WTC11 (cell line): ENCODE measurements around the gene PDSS2. TPM values are rescaled to one million over a fixed set of nuclear protein-coding genes. Genes with fewer than 3 reads are reported as not detected.

ENCODE experiments used
- ATAC-seq: fragments of 200-7000 bp; cut with Tn5 transposase; 2 replicates; pipeline ENCODE4 v1.10.0; 2021; ENCODE audit warnings: mild to moderate bottlenecking, moderate library complexity
- CTCF ChIA-PET: fragments of 300-600 bp; sonication (Branson Sonifier 250); formaldehyde crosslinking; loops from one replicate; lab custom pipeline; 2021; ENCODE audit warnings: antibody characterized with exemption; lab: Charles Lee
- POLR2A ChIA-PET: fragments of 350-600 bp; sonication (Branson Sonifier 250); formaldehyde crosslinking; loops from one replicate; lab custom pipeline; 2021; ENCODE audit warnings: antibody characterized with exemption; lab: Charles Lee
- DNase-seq: peaks from one replicate; pipeline ENCODE4 v3.0.0; 2021; ENCODE audit warnings: low spot score
- H3K27ac Mint-ChIP-seq: 2 replicates; pipeline ENCODE4 v1.8.0; 2021; ENCODE audit warnings: mixed read lengths
- H3K27me3 Mint-ChIP-seq: 2 replicates; pipeline ENCODE4 v1.8.0; 2021; ENCODE audit warnings: low read depth, mild to moderate bottlenecking, moderate library complexity, mixed read lengths
- H3K36me3 Mint-ChIP-seq: 2 replicates; pipeline ENCODE4 v1.8.0; 2021; ENCODE audit warnings: mixed read lengths
- H3K4me1 Mint-ChIP-seq: 2 replicates; pipeline ENCODE4 v1.8.0; 2022; ENCODE audit warnings: mixed read lengths
- H3K4me3 Mint-ChIP-seq: 2 replicates; pipeline ENCODE4 v1.8.0; 2021; ENCODE audit warnings: mild to moderate bottlenecking, moderate library complexity, mixed read lengths
- H3K9me3 Mint-ChIP-seq: 2 replicates; pipeline ENCODE4 v1.8.0; 2021; ENCODE audit warnings: mixed read lengths
- CBFB ChIP-seq: sonication (generic); formaldehyde crosslinking; IDR thresholded peaks from 2 replicates; pipeline ENCODE4 v1.8.1; 2022; ENCODE audit warnings: mild to moderate bottlenecking, low read depth, missing genetic modification reagents
- CREB1 ChIP-seq: sonication (generic); formaldehyde crosslinking; IDR thresholded peaks from 2 replicates; pipeline ENCODE4 v1.8.0; 2023; ENCODE audit warnings: mild to moderate bottlenecking, missing genetic modification reagents
- EMX1 ChIP-seq: fragments of 250-450 bp; sonication (Bioruptor Pico); IDR thresholded peaks from 2 replicates; pipeline ENCODE4 v1.8.0; 2021; ENCODE audit warnings: mild to moderate bottlenecking
- FOXJ3 ChIP-seq: sonication (generic); formaldehyde crosslinking; IDR thresholded peaks from 2 replicates; pipeline ENCODE4 v1.9.0; 2021; ENCODE audit warnings: missing genetic modification reagents, mild to moderate bottlenecking, borderline replicate concordance
- GRHL2 ChIP-seq: fragments of 250-450 bp; sonication (Bioruptor Pico); IDR thresholded peaks from 2 replicates; pipeline ENCODE4 v1.8.0; 2022; ENCODE audit warnings: mild to moderate bottlenecking, moderate library complexity; ENCODE audit not compliant: insufficient replicate concordance, severe bottlenecking
- NFATC4 ChIP-seq: fragments of 250-450 bp; sonication (Bioruptor Pico); IDR thresholded peaks from 2 replicates; pipeline ENCODE4 v1.9.0; 2021; ENCODE audit warnings: mild to moderate bottlenecking
- NFE2L1 ChIP-seq: sonication (generic); formaldehyde crosslinking; IDR thresholded peaks from 2 replicates; pipeline ENCODE4 v1.8.1; 2023; ENCODE audit warnings: missing genetic modification reagents
- NR3C1 ChIP-seq: sonication (generic); formaldehyde crosslinking; conservative IDR thresholded peaks from 2 replicates; pipeline ENCODE4 v1.8.1; 2023; ENCODE audit warnings: low read depth, mild to moderate bottlenecking, missing genetic modification reagents
- TEAD1 ChIP-seq: sonication (generic); formaldehyde crosslinking; IDR thresholded peaks from 2 replicates; pipeline ENCODE4 v1.8.0; 2022; ENCODE audit warnings: mild to moderate bottlenecking, missing genetic modification reagents
- ZNF138 ChIP-seq: sonication (generic); formaldehyde crosslinking; conservative IDR thresholded peaks from 2 replicates; pipeline ENCODE4 v1.8.1; 2022; ENCODE audit warnings: mild to moderate bottlenecking, moderate library complexity, missing genetic modification reagents
- total RNA-seq: library from RNA; stranded (reverse); gene quantifications from 3 replicates; pipeline ENCODE4 v1.2.3, GENCODE V29; 2021
- TF ChIP-seq, protein P1 (sequence below): sonication (generic); formaldehyde crosslinking; IDR thresholded peaks from 2 replicates; pipeline ENCODE4 v1.8.0; 2023; ENCODE audit warnings: missing genetic modification reagents, mild to moderate bottlenecking, borderline replicate concordance
- TF ChIP-seq, protein P2 (sequence below): sonication (generic); formaldehyde crosslinking; IDR thresholded peaks from 2 replicates; pipeline ENCODE4 v1.8.1; 2023; ENCODE audit warnings: mild to moderate bottlenecking, missing genetic modification reagents, moderate library complexity
- TF ChIP-seq, protein P3 (sequence below): fragments of 250-450 bp; sonication (Bioruptor Pico); conservative IDR thresholded peaks from 2 replicates; pipeline ENCODE4 v1.9.0; 2021; ENCODE audit warnings: mild to moderate bottlenecking
- TF ChIP-seq, protein P4 (sequence below): sonication (generic); formaldehyde crosslinking; IDR thresholded peaks from 2 replicates; pipeline ENCODE4 v1.8.1; 2023; ENCODE audit warnings: mild to moderate bottlenecking, missing genetic modification reagents, borderline replicate concordance
- TF ChIP-seq, protein P5 (sequence below): sonication (generic); formaldehyde crosslinking; IDR thresholded peaks from 2 replicates; pipeline ENCODE4 v1.8.1; 2022; ENCODE audit warnings: low read depth, mild to moderate bottlenecking, moderate library complexity, missing genetic modification reagents, borderline replicate concordance
- TF ChIP-seq, protein P6 (sequence below): sonication (generic); formaldehyde crosslinking; IDR thresholded peaks from 2 replicates; pipeline ENCODE4 v1.8.1; 2022; ENCODE audit warnings: missing genetic modification reagents, borderline replicate concordance
- TF ChIP-seq, protein P7 (sequence below): sonication (generic); formaldehyde crosslinking; IDR thresholded peaks from 2 replicates; pipeline ENCODE4 v1.8.1; 2023; ENCODE audit warnings: mild to moderate bottlenecking, missing genetic modification reagents

PDSS2 gene
- total RNA-seq, 1 experiment from 2014 or later: 18.3 TPM

DNA sequence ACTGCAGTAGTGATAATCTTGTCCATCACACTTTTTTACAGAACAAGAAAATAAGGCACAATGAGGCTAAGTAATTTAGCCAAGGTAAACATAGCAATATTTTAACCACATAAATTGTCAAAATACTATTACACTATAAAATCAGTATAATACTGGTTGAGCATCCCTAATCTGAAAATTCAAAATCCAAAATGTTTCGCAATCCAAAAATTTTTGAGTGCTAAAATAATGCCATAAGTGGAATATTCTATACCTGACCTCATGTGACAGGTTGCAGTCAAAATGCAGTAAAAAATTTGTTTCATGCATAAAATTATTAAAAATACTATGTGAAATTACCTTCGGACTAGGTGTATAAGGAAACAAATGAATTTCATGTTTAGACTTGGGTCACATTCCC lies 101.5 kb downstream of the PDSS2 start (continued):
- TF ChIP-seq, protein P1, sequence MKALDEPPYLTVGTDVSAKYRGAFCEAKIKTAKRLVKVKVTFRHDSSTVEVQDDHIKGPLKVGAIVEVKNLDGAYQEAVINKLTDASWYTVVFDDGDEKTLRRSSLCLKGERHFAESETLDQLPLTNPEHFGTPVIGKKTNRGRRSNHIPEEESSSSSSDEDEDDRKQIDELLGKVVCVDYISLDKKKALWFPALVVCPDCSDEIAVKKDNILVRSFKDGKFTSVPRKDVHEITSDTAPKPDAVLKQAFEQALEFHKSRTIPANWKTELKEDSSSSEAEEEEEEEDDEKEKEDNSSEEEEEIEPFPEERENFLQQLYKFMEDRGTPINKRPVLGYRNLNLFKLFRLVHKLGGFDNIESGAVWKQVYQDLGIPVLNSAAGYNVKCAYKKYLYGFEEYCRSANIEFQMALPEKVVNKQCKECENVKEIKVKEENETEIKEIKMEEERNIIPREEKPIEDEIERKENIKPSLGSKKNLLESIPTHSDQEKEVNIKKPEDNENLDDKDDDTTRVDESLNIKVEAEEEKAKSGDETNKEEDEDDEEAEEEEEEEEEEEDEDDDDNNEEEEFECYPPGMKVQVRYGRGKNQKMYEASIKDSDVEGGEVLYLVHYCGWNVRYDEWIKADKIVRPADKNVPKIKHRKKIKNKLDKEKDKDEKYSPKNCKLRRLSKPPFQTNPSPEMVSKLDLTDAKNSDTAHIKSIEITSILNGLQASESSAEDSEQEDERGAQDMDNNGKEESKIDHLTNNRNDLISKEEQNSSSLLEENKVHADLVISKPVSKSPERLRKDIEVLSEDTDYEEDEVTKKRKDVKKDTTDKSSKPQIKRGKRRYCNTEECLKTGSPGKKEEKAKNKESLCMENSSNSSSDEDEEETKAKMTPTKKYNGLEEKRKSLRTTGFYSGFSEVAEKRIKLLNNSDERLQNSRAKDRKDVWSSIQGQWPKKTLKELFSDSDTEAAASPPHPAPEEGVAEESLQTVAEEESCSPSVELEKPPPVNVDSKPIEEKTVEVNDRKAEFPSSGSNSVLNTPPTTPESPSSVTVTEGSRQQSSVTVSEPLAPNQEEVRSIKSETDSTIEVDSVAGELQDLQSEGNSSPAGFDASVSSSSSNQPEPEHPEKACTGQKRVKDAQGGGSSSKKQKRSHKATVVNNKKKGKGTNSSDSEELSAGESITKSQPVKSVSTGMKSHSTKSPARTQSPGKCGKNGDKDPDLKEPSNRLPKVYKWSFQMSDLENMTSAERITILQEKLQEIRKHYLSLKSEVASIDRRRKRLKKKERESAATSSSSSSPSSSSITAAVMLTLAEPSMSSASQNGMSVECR (CRISPR knock-in tag): no peak
- TF ChIP-seq NFATC4: no peak
- TF ChIP-seq FOXJ3 (CRISPR knock-in tag): no peak
- TF ChIP-seq, protein P2, sequence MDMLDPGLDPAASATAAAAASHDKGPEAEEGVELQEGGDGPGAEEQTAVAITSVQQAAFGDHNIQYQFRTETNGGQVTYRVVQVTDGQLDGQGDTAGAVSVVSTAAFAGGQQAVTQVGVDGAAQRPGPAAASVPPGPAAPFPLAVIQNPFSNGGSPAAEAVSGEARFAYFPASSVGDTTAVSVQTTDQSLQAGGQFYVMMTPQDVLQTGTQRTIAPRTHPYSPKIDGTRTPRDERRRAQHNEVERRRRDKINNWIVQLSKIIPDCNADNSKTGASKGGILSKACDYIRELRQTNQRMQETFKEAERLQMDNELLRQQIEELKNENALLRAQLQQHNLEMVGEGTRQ (CRISPR knock-in tag): no peak
- TF ChIP-seq, protein P3, sequence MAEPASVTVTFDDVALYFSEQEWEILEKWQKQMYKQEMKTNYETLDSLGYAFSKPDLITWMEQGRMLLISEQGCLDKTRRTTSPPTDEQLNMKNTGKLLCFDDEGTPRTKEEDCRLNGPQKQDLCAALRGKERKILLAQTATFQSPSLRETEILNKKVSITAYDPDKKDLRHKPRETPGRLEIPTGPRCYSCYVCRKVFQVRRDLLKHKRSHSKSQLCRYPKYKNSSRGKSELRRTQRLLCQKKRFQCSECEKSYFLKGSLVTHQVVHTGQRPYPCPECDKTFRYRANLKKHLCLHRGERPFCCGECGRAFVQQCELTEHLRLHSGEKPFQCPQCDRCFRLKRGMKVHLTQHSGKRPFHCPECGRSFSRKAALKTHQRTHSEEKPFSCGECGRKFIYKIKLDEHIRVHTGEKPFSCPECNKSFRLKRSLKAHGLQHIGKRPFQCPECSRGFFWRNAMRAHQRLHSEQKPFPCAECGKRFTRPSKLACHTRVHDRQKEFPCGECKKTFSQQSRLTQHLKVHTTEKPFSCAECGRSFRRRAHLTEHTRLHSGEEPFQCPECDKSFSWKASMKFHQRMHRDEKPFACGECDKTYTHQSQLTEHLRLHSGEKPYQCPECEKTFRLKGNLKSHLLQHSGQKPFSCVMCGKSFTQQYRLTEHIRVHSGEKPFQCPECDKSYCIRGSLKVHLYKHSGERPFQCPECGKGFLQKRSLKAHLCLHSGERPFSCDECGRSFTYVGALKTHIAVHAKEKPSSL (CRISPR knock-in tag): no peak
- no peak for TF ChIP-seq NR3C1 (CRISPR knock-in tag)
- no peak for TF ChIP-seq GRHL2 (CRISPR knock-in tag)
- TF ChIP-seq EMX1 (CRISPR knock-in tag): no peak
- TF ChIP-seq, protein P4, sequence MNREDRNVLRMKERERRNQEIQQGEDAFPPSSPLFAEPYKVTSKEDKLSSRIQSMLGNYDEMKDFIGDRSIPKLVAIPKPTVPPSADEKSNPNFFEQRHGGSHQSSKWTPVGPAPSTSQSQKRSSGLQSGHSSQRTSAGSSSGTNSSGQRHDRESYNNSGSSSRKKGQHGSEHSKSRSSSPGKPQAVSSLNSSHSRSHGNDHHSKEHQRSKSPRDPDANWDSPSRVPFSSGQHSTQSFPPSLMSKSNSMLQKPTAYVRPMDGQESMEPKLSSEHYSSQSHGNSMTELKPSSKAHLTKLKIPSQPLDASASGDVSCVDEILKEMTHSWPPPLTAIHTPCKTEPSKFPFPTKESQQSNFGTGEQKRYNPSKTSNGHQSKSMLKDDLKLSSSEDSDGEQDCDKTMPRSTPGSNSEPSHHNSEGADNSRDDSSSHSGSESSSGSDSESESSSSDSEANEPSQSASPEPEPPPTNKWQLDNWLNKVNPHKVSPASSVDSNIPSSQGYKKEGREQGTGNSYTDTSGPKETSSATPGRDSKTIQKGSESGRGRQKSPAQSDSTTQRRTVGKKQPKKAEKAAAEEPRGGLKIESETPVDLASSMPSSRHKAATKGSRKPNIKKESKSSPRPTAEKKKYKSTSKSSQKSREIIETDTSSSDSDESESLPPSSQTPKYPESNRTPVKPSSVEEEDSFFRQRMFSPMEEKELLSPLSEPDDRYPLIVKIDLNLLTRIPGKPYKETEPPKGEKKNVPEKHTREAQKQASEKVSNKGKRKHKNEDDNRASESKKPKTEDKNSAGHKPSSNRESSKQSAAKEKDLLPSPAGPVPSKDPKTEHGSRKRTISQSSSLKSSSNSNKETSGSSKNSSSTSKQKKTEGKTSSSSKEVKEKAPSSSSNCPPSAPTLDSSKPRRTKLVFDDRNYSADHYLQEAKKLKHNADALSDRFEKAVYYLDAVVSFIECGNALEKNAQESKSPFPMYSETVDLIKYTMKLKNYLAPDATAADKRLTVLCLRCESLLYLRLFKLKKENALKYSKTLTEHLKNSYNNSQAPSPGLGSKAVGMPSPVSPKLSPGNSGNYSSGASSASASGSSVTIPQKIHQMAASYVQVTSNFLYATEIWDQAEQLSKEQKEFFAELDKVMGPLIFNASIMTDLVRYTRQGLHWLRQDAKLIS (CRISPR knock-in tag): no peak
- no peak for TF ChIP-seq CREB1
- TF ChIP-seq, protein P5, sequence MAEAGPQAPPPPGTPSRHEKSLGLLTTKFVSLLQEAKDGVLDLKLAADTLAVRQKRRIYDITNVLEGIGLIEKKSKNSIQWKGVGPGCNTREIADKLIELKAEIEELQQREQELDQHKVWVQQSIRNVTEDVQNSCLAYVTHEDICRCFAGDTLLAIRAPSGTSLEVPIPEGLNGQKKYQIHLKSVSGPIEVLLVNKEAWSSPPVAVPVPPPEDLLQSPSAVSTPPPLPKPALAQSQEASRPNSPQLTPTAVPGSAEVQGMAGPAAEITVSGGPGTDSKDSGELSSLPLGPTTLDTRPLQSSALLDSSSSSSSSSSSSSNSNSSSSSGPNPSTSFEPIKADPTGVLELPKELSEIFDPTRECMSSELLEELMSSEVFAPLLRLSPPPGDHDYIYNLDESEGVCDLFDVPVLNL (CRISPR knock-in tag): no peak

DNA sequence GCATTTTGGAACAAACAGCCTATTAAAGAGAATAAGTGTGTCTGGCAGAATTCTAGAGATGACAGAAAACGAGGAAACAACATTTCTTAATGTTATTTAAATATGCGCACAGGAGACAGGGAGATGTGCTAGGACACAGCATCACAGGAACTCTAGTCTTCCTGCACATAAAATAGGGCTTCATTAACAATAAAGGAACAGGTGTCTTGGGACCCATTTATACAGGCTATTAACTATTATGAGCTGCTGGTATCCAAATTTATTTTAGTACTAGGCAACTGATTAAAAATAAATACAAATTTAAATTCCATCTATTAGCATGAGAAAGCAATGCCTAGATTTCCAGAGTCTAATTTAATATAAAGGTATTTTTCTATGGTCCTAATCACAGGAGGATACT lies 102.3 kb downstream of the PDSS2 start:
- Mint-ChIP-seq H3K27me3 (no peaks in the 10 kb centered on the region), H3K36me3 (no peaks in the 10 kb centered on the region), H3K27ac (no peak overlapping the region), H3K4me1 (peaks cover 7% of the 10 kb centered on the region), H3K9me3 (no peaks in the 10 kb centered on the region), H3K4me3 (no peak overlapping the region)
- CTCF ChIA-PET: no interaction called here
- DNase-seq (no peak), ATAC-seq (no peak)
- POLR2A ChIA-PET: no interaction called here
- TF ChIP-seq CBFB (CRISPR knock-in tag): no peak
- TF ChIP-seq, protein P6, sequence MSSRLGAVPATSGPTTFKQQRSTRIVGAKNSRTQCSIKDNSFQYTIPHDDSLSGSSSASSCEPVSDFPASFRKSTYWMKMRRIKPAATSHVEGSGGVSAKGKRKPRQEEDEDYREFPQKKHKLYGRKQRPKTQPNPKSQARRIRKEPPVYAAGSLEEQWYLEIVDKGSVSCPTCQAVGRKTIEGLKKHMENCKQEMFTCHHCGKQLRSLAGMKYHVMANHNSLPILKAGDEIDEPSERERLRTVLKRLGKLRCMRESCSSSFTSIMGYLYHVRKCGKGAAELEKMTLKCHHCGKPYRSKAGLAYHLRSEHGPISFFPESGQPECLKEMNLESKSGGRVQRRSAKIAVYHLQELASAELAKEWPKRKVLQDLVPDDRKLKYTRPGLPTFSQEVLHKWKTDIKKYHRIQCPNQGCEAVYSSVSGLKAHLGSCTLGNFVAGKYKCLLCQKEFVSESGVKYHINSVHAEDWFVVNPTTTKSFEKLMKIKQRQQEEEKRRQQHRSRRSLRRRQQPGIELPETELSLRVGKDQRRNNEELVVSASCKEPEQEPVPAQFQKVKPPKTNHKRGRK (CRISPR knock-in tag): no peak
- no peak for TF ChIP-seq NFATC4
- TF ChIP-seq TEAD1 (CRISPR knock-in tag): no peak
- TF ChIP-seq, protein P7, sequence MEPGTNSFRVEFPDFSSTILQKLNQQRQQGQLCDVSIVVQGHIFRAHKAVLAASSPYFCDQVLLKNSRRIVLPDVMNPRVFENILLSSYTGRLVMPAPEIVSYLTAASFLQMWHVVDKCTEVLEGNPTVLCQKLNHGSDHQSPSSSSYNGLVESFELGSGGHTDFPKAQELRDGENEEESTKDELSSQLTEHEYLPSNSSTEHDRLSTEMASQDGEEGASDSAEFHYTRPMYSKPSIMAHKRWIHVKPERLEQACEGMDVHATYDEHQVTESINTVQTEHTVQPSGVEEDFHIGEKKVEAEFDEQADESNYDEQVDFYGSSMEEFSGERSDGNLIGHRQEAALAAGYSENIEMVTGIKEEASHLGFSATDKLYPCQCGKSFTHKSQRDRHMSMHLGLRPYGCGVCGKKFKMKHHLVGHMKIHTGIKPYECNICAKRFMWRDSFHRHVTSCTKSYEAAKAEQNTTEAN (CRISPR knock-in tag): no peak
- TF ChIP-seq NFE2L1 (CRISPR knock-in tag): no peak
- no peak for TF ChIP-seq ZNF138 (CRISPR knock-in tag)
- TF ChIP-seq, protein P3 (CRISPR knock-in tag): no peak
